Measurements from ENCODE around the gene ZBTB21. TPM values are rescaled to one million over a fixed set of nuclear protein-coding genes. Genes with fewer than 3 reads are reported as not detected.

The ZBTB21 gene
- total and polyA plus RNA-seq, 2 of the 8 experiments (the other 6 are each of a cell fraction or from before 2014, with no cell fraction given) = 3.9 to 17.8 TPM

DNA sequence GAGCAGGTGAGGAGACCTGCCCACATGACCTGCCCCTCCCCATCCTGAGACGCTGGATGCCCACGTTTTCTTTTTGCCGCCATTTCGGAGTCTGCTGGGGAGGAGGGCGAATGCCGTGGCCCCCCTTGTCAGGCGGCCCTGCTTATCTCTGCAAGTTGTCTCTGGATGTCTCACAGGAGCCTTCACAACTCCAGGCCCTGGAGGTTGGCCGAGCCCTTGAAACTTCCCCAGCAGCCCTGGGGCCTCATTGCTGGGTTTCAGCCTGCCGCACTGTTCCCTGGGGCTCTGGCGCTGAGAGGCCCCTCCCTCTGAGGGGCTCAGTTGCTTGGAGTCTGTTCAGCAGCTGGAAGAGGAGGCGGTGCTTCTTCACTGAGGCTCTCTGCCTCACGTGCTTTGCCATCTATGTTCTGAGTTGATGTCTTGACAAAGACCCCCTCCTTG, 29.8 kb upstream of the ZBTB21 start:
- Histone ChIP-seq H3K4me3 (ENCODE audit: extremely low read depth in 1 of 4, insufficient read depth in 2 of 4, low read depth in 3 of 4, low read length in 4 of 4) (no peak overlapping the region), H3K9ac (replicated peaks in 1 of 4; ENCODE audit: extremely low read depth in 1 of 4, low read depth in 3 of 4, low read length in 3 of 4) (no peak overlapping the region), H2BK15ac (ENCODE audit: low read length) (no peak overlapping the region), H3K18ac (ENCODE audit: extremely low read depth, low read length) (no peak overlapping the region), H4K20me1 (replicated peaks in 1 of 2; ENCODE audit: control insufficient read depth in 1 of 2, insufficient read depth in 2 of 2, low read length in 2 of 2) (no peaks in the 10 kb centered on the region), H3K56ac (replicated peaks; ENCODE audit: insufficient read length, low read depth, low read length) (no peak overlapping the region), H3K27ac (ENCODE audit: low read depth, low read length) (no peak overlapping the region), H3K27me3 (replicated peaks in 1 of 4; ENCODE audit: control insufficient read depth in 3 of 4, extremely low read depth in 1 of 4, insufficient read depth in 3 of 4, low read length in 3 of 4) (no peaks in the 10 kb centered on the region), H3K36me3 (ENCODE audit: control insufficient read depth in 2 of 4, insufficient read depth in 4 of 4, low read length in 3 of 4) (no peaks in the 10 kb centered on the region), H2BK5ac (ENCODE audit: low read depth, low read length) (no peak overlapping the region), H2BK120ac (replicated peaks; ENCODE audit: low read depth, low read length) (no peak overlapping the region), H2BK12ac (ENCODE audit: low read depth, low read length) (no peak overlapping the region), H3K14ac (ENCODE audit: insufficient read length) (no peak overlapping the region), H3K4ac (replicated peaks; ENCODE audit: insufficient read length, low read depth, low read length) (no peak overlapping the region), H4K8ac (ENCODE audit: extremely low read depth, insufficient read depth, low read length) (no peak overlapping the region), H4K5ac (ENCODE audit: insufficient read length, low read depth, low read length) (no peak overlapping the region), H2BK20ac (ENCODE audit: low read length) (no peak overlapping the region), H3K4me1 (replicated peaks in 1 of 4; ENCODE audit: control insufficient read depth in 3 of 4, insufficient read depth in 4 of 4, low read length in 3 of 4) (no peaks in the 10 kb centered on the region; a peak in 1 of 7 replicates), H4K91ac (replicated peaks; ENCODE audit: insufficient read length, low read length) (no peak overlapping the region), H3K23ac (ENCODE audit: insufficient read length) (no peak overlapping the region), H3K9me3 (ENCODE audit: insufficient read depth in 2 of 2, low read depth in 1 of 2, low read length in 1 of 2) (no peaks in the 10 kb centered on the region), H3K79me2 (ENCODE audit: control insufficient read depth in 1 of 2, insufficient read depth in 2 of 2, low read length in 2 of 2) (no peaks in the 10 kb centered on the region), H2AFZ (ENCODE audit: low read length) (no peak overlapping the region; the same call in 1 of the 2 replicates), H2AK5ac (ENCODE audit: low read depth, low read length) (no peak overlapping the region), H3K4me2 (ENCODE audit: insufficient read depth in 1 of 2, low read depth in 2 of 2, low read length in 2 of 2) (no peak overlapping the region), H3K79me1 (ENCODE audit: low read depth, low read length) (no peaks in the 10 kb centered on the region), H3K23me2 (ENCODE audit: low read depth, low read length) (no peaks in the 10 kb centered on the region)
- no peak for DNase-seq (ENCODE audit: low read depth in 1 of 2, low spot score in 2 of 2)
- TF ChIP-seq, protein P1, sequence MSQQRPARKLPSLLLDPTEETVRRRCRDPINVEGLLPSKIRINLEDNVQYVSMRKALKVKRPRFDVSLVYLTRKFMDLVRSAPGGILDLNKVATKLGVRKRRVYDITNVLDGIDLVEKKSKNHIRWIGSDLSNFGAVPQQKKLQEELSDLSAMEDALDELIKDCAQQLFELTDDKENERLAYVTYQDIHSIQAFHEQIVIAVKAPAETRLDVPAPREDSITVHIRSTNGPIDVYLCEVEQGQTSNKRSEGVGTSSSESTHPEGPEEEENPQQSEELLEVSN (IDR thresholded peaks at IDR 0.05) = peak; percentile 67
- TF ChIP-seq TAF1 (IDR thresholded peaks at IDR 0.05; ENCODE audit: low read depth, low read length) = no peak
- no peak for FAIRE-seq
- 86% methylated on average over 11 of the region's 12 CpGs; no CpG with 5 or more reads in 1 of the 2 experiments for WGBS, 2 experiments (ENCODE audit: extremely low coverage in 1 of 2, insufficient coverage in 1 of 2, insufficient read length in 1 of 2, insufficient replicate concordance in 2 of 2, low coverage in 1 of 2, low lambda C conversion rate in 2 of 2, missing lambda C conversion rate in 1 of 2)
- POLR2A ChIA-PET (ENCODE audit: partially characterized antibody) = interaction anchor here (0.6 kb wide), 1 partner anchor 144 kb away, joined by 5 read pairs; no protein-coding TSS in a partner anchor
- CTCF ChIA-PET (ENCODE audit: partially characterized antibody) = interaction anchor here (1.1 to 2.9 kb wide), 3 partner anchors 10 to 342 kb away, joined by 4 to 7 read pairs (median 4); no protein-coding TSS in a partner anchor
